Subcutaneous abdominal adipose tissue (tissue), 5 donors: ENCODE results near the gene MRPL58.

Source experiments
- H3K27ac ChIP-seq: one replicate; pipeline ENCODE4 v1.7.0; 2013; ENCODE audit warnings: low read depth, mild to moderate bottlenecking, inconsistent platforms, low read length, moderate library complexity
- H3K27me3 ChIP-seq, 5 donors: one replicate each; pipeline ENCODE4 v1.7.0; 2013; ENCODE audit warnings: low read length in 5 of 5, inconsistent platforms in 1 of 5; ENCODE audit not compliant: control insufficient read depth in 5 of 5, insufficient read depth in 4 of 5
- H3K36me3 ChIP-seq, 5 donors: one replicate each; pipeline ENCODE4 v1.7.0; 2013; ENCODE audit warnings: low read length in 5 of 5; ENCODE audit not compliant: control insufficient read depth in 5 of 5, insufficient read depth in 5 of 5
- H3K4me1 ChIP-seq, 5 donors: one replicate each; pipeline ENCODE4 v1.7.0; 2013; ENCODE audit warnings: low read length in 5 of 5, mild to moderate bottlenecking in 3 of 5, moderate library complexity in 1 of 5; ENCODE audit not compliant: control insufficient read depth in 5 of 5, insufficient read depth in 5 of 5
- H3K4me3 ChIP-seq, 5 donors: one replicate each; pipeline ENCODE4 v1.7.0; 2013; ENCODE audit warnings: low read length in 5 of 5, low read depth in 1 of 5
- H3K9ac ChIP-seq, 5 donors: one replicate each; pipeline ENCODE4 v1.7.0; 2013; ENCODE audit warnings: low read length in 5 of 5, mild to moderate bottlenecking in 4 of 5, moderate library complexity in 3 of 5
- H3K9me3 ChIP-seq, 5 donors: one replicate each; pipeline ENCODE4 v1.7.0; 2013; ENCODE audit warnings: low read length in 5 of 5; ENCODE audit not compliant: control insufficient read depth in 5 of 5
- donor health status: healthy.
- donor health status: healthy.
- donor health status: healthy.
- donor health status: healthy.
- donor health status: healthy.

Gene MRPL58

GRCh38 chr17:75065562-75066151, 53.2 kb downstream of the MRPL58 start:
- H3K36me3 ChIP-seq = peaks cover 2 to 49% (median 45%) of the 10 kb centered on the region in 5 donors
- H3K27ac ChIP-seq = no peak overlapping the region
- H3K9ac ChIP-seq = no peak overlapping the region

GRCh38 chr17:75067856-75068255, 55.4 kb downstream of the MRPL58 start:
- Histone ChIP-seq H3K36me3 (peaks cover 2 to 27% (median 26%) of the 10 kb centered on the region in 5 donors), H3K27ac (no peak overlapping the region), H3K9ac (no peak overlapping the region)

More at GRCh38 chr17:75065562-75066151, 53.2 kb downstream of the MRPL58 start:
- H3K4me3 ChIP-seq = no peak overlapping the region
- no peaks in the 10 kb centered on the region for H3K4me1 ChIP-seq
- H3K9me3 ChIP-seq = no peaks in the 10 kb centered on the region
- H3K27me3 ChIP-seq = no peaks in the 10 kb centered on the region

GRCh38 chr17:75068750-75069149, 56.3 kb downstream of the MRPL58 start:
- Histone ChIP-seq H3K9me3 (no peaks in the 10 kb centered on the region), H3K9ac (no peak overlapping the region), H3K27ac (no peak overlapping the region), H3K36me3 (peaks cover 2 to 18% (median 17%) of the 10 kb centered on the region in 5 donors), H3K27me3 (no peaks in the 10 kb centered on the region), H3K4me3 (no peak overlapping the region), H3K4me1 (peaks cover 0 to 4% (median 1%) of the 10 kb centered on the region in 5 donors)

More at GRCh38 chr17:75067856-75068255, 55.4 kb downstream of the MRPL58 start:
- Histone ChIP-seq H3K4me3 (no peak overlapping the region), H3K27me3 (no peaks in the 10 kb centered on the region), H3K4me1 (no peaks in the 10 kb centered on the region), H3K9me3 (no peaks in the 10 kb centered on the region)

- Histone ChIP-seq H3K9ac (no peak overlapping the region), H3K9me3 (no peaks in the 10 kb centered on the region), H3K27ac (no peak overlapping the region), H3K27me3 (no peaks in the 10 kb centered on the region), H3K4me1 (peaks cover 0 to 7% (median 5%) of the 10 kb centered on the region in 5 donors), H3K4me3 (no peak overlapping the region), H3K36me3 (peaks cover 0 to 8% (median 7%) of the 10 kb centered on the region in 5 donors)
Observed at GRCh38 chr17:75069783-75070182, 57.3 kb downstream of the MRPL58 start.
